Large intestine (tissue), 3 donors: Measurements from ENCODE around the gene LYST. TPM values are rescaled to one million over a fixed set of nuclear protein-coding genes. Genes with fewer than 3 reads are reported as not detected.
A peak's percentile ranks its signal among the peaks of the same experiment; 100 is the strongest.

ENCODE experiments used
- DNase-seq, 2 donors: peaks; one replicate each; pipeline versions ENCODE4 v3.0.0 to v3.0.0-alpha.2; 2013
- H3K27ac ChIP-seq: one replicate; pipeline ENCODE4 v1.5.1; 2013; ENCODE audit warnings: low read length
- H3K27me3 ChIP-seq: 2 replicates; pipeline ENCODE4 v1.6.1; 2013; ENCODE audit warnings: low read length; ENCODE audit not compliant: control insufficient read depth, insufficient read depth
- H3K36me3 ChIP-seq: 2 replicates; pipeline ENCODE4 v1.6.1; 2013; ENCODE audit warnings: low read length; ENCODE audit not compliant: control insufficient read depth, insufficient read depth
- H3K4me1 ChIP-seq: one replicate; pipeline ENCODE4 v1.6.1; 2013; ENCODE audit warnings: low read length; ENCODE audit not compliant: control insufficient read depth, insufficient read depth
- H3K4me3 ChIP-seq: one replicate; pipeline ENCODE4 v1.5.1; 2013; ENCODE audit warnings: low read length
- H3K9me3 ChIP-seq: one replicate; pipeline ENCODE4 v1.6.1; 2013; ENCODE audit warnings: mild to moderate bottlenecking, low read depth, low read length, moderate library complexity; ENCODE audit not compliant: control insufficient read depth
- WGBS: methylation state at CpG from one replicate; pipeline ENCODE4 v1.1.5; 2013; ENCODE audit warnings: low lambda C conversion rate; ENCODE audit not compliant: insufficient coverage; 5-methylcytosine and 5-hydroxymethylcytosine counted together
- polyA plus RNA-seq: library from polyadenylated mRNA; unstranded; fragments of 120-200 nt; gene quantifications from one replicate; pipeline ENCODE4 v1.2.1, GENCODE V29; 2013

LYST gene
- polyA plus RNA-seq, 1 donor, result 6.3 TPM

DNA sequence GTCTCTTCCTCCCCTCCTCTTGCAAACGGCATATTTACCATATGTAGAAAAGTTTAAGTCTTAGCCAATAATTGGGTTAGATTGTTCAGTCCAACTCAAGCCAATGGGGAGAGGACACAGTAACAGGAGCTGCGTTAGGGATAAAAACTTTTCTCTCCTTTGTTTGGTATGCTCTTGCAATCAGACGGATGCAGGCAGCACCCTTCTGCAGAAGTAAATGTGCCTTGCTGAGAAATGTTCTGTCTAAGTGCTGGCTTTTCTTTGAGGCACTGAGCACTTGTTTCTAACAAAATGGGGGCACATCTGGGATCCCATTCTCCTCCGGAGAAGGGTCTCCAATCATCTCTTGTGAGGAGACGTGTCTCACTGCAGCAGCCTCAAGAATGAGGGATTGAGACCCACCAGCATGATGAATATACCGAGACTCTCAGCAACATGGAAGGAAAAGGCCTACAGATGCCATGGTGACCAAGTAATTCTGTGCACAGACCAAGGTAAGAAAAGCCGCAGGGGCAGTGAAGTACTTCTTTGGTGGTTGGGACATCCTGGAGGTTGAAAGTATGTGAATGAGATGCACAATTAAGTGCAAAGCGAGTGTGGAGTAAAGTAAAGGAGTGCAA, 196.4 kb downstream of the LYST start:
- Histone ChIP-seq H3K4me1 (no peaks in the 10 kb centered on the region), H3K27me3 (no peaks in the 10 kb centered on the region), H3K4me3 (no peak overlapping the region), H3K36me3 (peaks cover 7% of the 10 kb centered on the region), H3K27ac (no peak overlapping the region), H3K9me3 (peaks cover 15% of the 10 kb centered on the region)
- WGBS, result 83% methylated on average over 2 of the region's 8 CpGs
- no peak for DNase-seq

GRCh38 chr1:235669277-235669676, 197.4 kb downstream of the LYST start:
- H3K36me3 ChIP-seq, result peaks cover 4% of the 10 kb centered on the region
- no peaks in the 10 kb centered on the region for H3K27me3 ChIP-seq
- no peak for DNase-seq
- H3K27ac ChIP-seq, result no peak overlapping the region
- no CpG with 5 or more reads among the region's 3 CpGs for WGBS
- peaks cover 15% of the 10 kb centered on the region for H3K9me3 ChIP-seq
- no peak overlapping the region for H3K4me3 ChIP-seq
- no peaks in the 10 kb centered on the region for H3K4me1 ChIP-seq

DNA sequence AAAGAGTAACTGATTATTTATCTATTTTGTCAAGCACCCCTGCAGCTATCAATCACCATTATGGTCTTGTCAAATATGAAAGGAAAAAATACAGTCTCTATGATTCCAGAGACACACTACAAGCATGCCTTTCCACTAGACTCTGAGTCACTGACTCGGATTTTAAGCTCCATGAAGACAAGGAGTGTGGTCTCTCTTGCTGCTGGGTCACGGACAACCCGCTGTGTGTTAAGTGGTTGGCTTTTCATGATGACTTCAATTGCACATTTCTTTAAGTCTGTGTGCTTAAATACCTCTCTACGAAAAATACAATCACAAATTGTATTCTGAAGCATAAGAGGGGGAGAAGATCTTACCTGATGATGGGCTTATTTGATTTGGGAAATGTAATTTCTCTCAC, 203.1 kb downstream of the LYST start:
- H3K4me3 ChIP-seq, result no peak overlapping the region
- DNase-seq, result no peak
- H3K4me1 ChIP-seq, result no peaks in the 10 kb centered on the region
- no peak overlapping the region for H3K27ac ChIP-seq
- no peaks in the 10 kb centered on the region for H3K9me3 ChIP-seq
- no CpG with 5 or more reads among the region's 4 CpGs for WGBS
- H3K36me3 ChIP-seq, result peaks cover 3% of the 10 kb centered on the region
- H3K27me3 ChIP-seq, result no peaks in the 10 kb centered on the region

DNA sequence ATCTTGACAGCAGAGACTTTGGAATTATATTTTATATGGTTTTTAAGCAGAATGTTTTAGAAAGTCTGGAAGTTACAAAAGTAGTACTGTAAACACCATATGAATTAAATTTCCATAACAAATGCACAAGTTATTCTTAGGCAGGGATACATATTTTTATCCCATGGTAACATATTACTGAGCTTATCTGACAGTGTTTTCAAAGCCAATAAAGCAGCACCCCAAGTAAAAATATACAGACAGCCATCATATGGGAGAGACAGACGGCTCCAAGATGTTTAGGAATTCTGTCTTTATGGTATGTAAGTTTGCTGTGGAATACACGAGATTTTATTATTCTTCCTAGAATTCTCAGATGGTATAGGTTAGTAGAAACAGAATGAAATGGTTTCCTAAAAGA, 205.1 kb downstream of the LYST start:
- no peaks in the 10 kb centered on the region for H3K9me3 ChIP-seq
- no peaks in the 10 kb centered on the region for H3K27me3 ChIP-seq
- no peak overlapping the region for H3K4me3 ChIP-seq
- DNase-seq, result no peak
- H3K4me1 ChIP-seq, result no peaks in the 10 kb centered on the region
- H3K36me3 ChIP-seq, result peaks cover 3% of the 10 kb centered on the region
- H3K27ac ChIP-seq, result no peak overlapping the region
- WGBS, result no CpG with 5 or more reads among the region's 2 CpGs

DNA sequence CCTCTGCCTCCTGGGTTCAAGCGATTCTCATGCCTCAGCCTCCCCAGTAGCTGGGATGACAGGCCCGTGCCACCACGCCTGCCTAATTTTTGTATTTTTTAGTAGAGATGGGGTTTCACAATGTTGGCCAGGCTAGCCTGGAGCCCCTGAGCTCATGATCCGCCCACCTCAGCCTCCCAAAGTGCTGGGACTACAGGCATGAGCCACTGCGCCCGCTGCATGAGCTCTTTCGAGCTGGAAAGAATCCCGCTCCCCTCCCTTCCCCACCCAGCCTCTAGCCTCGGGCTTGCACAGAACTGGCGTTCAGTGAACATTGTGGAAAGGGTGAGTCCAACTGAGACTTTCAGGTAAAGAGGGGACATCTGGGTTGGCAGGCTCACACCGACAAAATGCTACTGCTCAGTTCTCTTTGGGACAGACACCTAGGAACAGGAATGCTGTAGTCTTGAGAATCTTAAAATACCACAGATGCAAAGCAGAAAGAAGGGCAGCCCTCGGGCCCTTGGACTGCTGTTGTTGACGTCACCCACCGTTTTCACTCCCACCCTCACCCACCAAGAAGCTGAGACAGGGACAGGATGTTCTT, 207.4 kb downstream of the LYST start:
- WGBS, result no CpG with 5 or more reads among the region's 14 CpGs
- no peak overlapping the region for H3K27ac ChIP-seq
- no peaks in the 10 kb centered on the region for H3K4me1 ChIP-seq
- no peak overlapping the region for H3K4me3 ChIP-seq
- peaks cover 3% of the 10 kb centered on the region for H3K36me3 ChIP-seq
- H3K27me3 ChIP-seq, result no peaks in the 10 kb centered on the region
- no peak for DNase-seq
- H3K9me3 ChIP-seq, result no peaks in the 10 kb centered on the region

DNA sequence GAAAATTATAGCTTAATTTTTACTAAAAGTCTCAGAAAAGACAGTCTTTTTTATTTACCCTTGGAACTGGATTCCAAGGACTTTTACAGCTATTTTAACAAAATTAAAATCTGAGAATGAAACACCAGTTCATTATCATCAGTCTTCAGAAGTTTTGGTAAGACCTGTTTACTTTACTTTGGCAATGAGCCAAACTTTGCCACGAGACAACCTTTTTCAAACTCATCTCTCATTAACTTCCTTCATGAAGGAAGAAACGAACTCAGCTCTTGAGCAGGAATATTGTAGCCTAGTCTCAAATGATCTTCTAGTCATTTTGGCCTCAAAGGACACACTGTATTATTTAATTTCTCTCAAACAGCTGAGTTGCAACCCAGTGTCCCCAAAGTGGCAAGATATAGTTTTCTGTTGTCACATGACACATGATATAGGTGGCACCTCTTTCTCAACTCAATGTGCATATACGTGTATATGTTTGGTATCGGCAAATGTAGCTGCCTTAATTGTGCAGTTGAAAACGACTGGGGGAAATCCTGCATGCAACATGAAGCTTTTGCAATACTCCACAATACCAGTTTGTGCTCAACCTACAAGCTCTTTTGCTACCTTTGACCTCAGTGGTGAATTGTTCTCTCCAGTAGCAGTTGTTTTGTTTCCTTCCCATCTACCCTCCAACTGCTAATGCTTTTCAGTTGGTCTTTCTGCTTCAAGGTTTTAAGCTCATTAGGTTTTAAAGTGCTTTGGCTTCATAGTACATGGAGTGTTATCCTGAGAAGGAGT, 208.8 kb downstream of the LYST start:
- Histone ChIP-seq H3K9me3 (no peaks in the 10 kb centered on the region), H3K27me3 (no peaks in the 10 kb centered on the region), H3K36me3 (no peaks in the 10 kb centered on the region), H3K4me3 (no peak overlapping the region), H3K27ac (no peak overlapping the region), H3K4me1 (no peaks in the 10 kb centered on the region)
- 20% methylated on average over 1 of the region's 5 CpGs for WGBS
- DNase-seq, result peak in 1 of 2 donors; percentile 28

DNA sequence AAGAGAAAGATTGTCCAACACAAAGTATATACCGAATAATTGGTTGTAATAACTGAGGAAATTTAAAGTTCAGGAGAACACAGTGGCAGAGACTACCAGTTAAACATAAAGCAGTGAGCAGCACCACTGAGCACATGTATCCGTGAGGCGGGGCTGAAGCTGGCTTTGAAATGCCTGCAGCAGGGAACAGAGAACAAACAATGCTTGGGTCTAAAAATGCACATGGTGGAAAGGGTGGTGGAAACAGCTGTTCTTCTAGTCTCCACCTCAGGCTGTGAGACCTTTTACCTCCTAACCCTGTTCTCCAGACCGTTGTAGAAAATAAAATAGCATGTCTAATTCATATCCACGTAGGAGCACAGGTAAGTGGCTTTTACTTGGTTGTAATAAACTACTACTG, 209.4 kb downstream of the LYST start:
- Histone ChIP-seq H3K4me3 (no peak overlapping the region), H3K27ac (no peak overlapping the region), H3K9me3 (no peaks in the 10 kb centered on the region), H3K36me3 (no peaks in the 10 kb centered on the region), H3K4me1 (no peaks in the 10 kb centered on the region), H3K27me3 (no peaks in the 10 kb centered on the region)
- 100% methylated on average over 1 of the region's 5 CpGs for WGBS
- DNase-seq, result no peak

GRCh38 chr1:235652364-235652763, 214.3 kb downstream of the LYST start:
- Histone ChIP-seq H3K27ac (no peak overlapping the region), H3K36me3 (no peaks in the 10 kb centered on the region), H3K27me3 (peaks cover 19% of the 10 kb centered on the region), H3K4me3 (no peak overlapping the region), H3K9me3 (no peaks in the 10 kb centered on the region), H3K4me1 (peaks cover 7% of the 10 kb centered on the region)
- WGBS, result 92% methylated on average over 3 of the region's 11 CpGs
- DNase-seq, result no peak

DNA sequence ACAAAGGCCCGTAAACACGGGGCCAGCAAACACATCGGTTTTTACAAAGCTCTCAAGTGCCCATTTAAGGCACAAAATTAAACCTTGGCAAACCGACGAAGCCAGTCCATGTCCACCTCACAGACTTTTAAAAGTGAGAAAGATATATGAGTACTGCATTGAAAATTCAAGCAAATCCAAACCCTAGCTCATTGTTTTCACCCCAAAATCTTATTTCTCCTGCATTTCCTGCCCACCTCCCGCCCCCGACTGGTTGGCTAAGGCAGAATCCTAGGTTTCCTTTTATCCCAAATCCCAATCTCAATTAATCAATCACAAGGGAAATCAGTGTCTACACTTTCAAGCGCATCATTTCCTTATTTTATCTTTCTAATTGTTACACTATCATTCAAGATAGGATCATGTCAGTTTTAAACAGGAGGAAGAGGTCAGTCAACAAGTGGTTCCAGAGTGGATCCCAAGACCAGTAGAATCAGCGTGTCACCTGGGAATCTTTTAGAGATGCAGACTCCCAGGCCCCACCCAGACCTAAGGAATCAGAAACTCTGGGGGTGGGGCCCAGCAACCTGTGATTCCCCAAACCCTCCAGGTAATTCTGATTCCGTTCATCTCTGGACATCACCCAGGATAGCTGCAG, 215.4 kb downstream of the LYST start:
- Histone ChIP-seq H3K27ac (peak overlapping the region; percentile 68), H3K27me3 (peaks cover 19% of the 10 kb centered on the region), H3K36me3 (no peaks in the 10 kb centered on the region), H3K4me3 (peak overlapping the region; percentile 57), H3K4me1 (peaks cover 9% of the 10 kb centered on the region), H3K9me3 (no peaks in the 10 kb centered on the region)
- no peak for DNase-seq
- WGBS, result 70% methylated on average over 2 of the region's 10 CpGs

DNA sequence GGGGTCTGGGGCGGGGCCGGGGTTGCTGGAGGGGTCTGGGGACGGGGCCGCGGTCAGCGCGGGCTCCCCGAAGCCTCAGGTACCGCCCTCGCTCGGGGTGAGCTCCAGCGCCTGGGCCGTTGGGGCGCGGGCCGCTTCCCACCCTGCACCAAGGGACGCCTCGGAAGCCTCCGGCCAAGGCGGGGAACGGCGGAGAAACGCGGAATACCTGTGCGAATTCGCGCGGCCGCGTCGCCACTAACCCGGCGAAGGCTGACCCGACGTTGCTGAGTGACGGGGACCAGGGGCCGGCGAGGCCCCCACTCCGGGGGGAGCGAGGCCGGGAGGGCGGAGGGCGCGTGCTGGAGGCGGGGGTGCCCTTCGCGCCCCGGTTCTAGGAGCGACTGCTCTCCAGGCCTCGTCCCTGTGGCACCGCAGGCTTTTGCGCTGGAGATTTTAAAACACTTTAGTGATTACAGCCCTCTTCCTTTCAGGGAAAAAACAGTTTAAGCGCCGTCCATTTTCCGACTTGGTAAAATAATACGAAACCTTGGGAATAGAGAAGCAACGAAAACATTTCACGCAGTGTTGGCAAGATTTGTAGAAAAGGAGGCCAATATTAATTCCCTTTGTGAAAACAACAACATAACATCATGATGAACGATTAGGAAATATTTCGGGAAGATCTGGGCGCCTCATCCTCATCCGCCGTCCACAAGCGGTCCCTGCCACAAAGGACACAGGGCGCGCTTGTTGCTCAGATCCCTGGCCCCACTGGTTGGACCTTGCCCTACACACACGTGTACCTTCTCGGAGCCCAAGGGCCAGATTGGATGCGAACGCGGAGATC, 216.2 kb downstream of the LYST start:
- peak overlapping the region; percentile 68 for H3K27ac ChIP-seq
- whole genome bisulfite sequencing, result 0% methylated on average over 4 of the region's 71 CpGs

More for the DNA sequence above, 216.2 kb downstream of the LYST start:
- peaks cover 19% of the 10 kb centered on the region for H3K27me3 ChIP-seq
- H3K36me3 ChIP-seq, result no peaks in the 10 kb centered on the region
- no peaks in the 10 kb centered on the region for H3K9me3 ChIP-seq
- H3K4me3 ChIP-seq, result peak overlapping the region; percentile 57
- H3K4me1 ChIP-seq, result peaks cover 9% of the 10 kb centered on the region
- DNase-seq, result peak; percentile 80 to 90
